OCI-LY1 (cell line): ENCODE data around the gene PTPRG.

Experiments used
- H2AFZ ChIP-seq: fragments of 200-600 bp; sonication (generic), shearing (Covaris generic); 2 replicates; pipeline ENCODE4 v1.6.0; 2014; ENCODE audit warnings: antibody characterized with exemption, mild to moderate bottlenecking, low read length
- H3F3A ChIP-seq: fragments of 200-600 bp; sonication (generic), shearing (Covaris generic); 2 replicates; pipeline ENCODE4 v1.6.0; 2014; ENCODE audit warnings: mild to moderate bottlenecking, antibody characterized with exemption, low read length, moderate library complexity; ENCODE audit not compliant: insufficient read depth
- H3K27ac ChIP-seq: fragments of 200-600 bp; sonication (generic); 2 replicates; pipeline ENCODE4 v1.5.1; 2014; ENCODE audit warnings: low read length, mixed run types, mild to moderate bottlenecking, low read depth; ENCODE audit not compliant: poor library complexity, severe bottlenecking
- H3K27me3 ChIP-seq: fragments of 200-600 bp; sonication (generic); 2 replicates; pipeline ENCODE4 v1.6.0; 2014; ENCODE audit warnings: antibody characterized with exemption, mild to moderate bottlenecking, low read length, moderate library complexity; ENCODE audit not compliant: insufficient read depth
- H3K36me3 ChIP-seq: fragments of 200-600 bp; sonication (generic); 2 replicates; pipeline ENCODE4 v1.6.1; 2014; ENCODE audit warnings: mild to moderate bottlenecking, antibody characterized with exemption, low read length, moderate library complexity, mixed read lengths; ENCODE audit not compliant: insufficient read depth
- H3K4me1 ChIP-seq: fragments of 200-600 bp; sonication (generic); 2 replicates; pipeline ENCODE4 v1.5.1; 2014; ENCODE audit warnings: mild to moderate bottlenecking, low read length, moderate library complexity; ENCODE audit not compliant: insufficient read depth, severe bottlenecking
- H3K4me2 ChIP-seq: fragments of 200-600 bp; sonication (generic), shearing (Covaris generic); 2 replicates; pipeline ENCODE4 v1.6.1; 2014; ENCODE audit warnings: low read length
- H3K4me3 ChIP-seq: fragments of 200-600 bp; sonication (generic); 2 replicates; pipeline ENCODE4 v1.5.1; 2014; ENCODE audit warnings: low read length, low read depth, mild to moderate bottlenecking, mixed read lengths; ENCODE audit not compliant: poor library complexity, severe bottlenecking
- H3K79me2 ChIP-seq: fragments of 200-600 bp; shearing (Covaris generic); 2 replicates; pipeline ENCODE4 v1.6.1; 2016; ENCODE audit warnings: mixed run types, low read length, mixed read lengths; ENCODE audit not compliant: insufficient read depth
- H3K9ac ChIP-seq: fragments of 200-600 bp; sonication (generic), shearing (Covaris generic); 2 replicates; pipeline ENCODE4 v1.6.1; 2014; ENCODE audit warnings: mild to moderate bottlenecking, low read length, mixed read lengths
- H3K9me2 ChIP-seq: fragments of 200-600 bp; sonication (generic), shearing (Covaris generic); 2 replicates; pipeline ENCODE4 v1.6.1; 2014; ENCODE audit warnings: low read depth, mild to moderate bottlenecking, low read length, mixed read lengths
- H3K9me3 ChIP-seq: fragments of 200-600 bp; shearing (Covaris generic); 2 replicates; pipeline ENCODE4 v1.6.1; 2014; ENCODE audit warnings: low read length, mixed read lengths
- H4K20me1 ChIP-seq: fragments of 200-600 bp; sonication (generic), shearing (Covaris generic); 2 replicates; pipeline ENCODE4 v1.6.0; 2016; ENCODE audit warnings: mild to moderate bottlenecking, low read length; ENCODE audit not compliant: insufficient read depth
- CTCF ChIP-seq: fragments of 200-600 bp; sonication (generic), shearing (Covaris generic); IDR thresholded peaks from 2 replicates; pipeline ENCODE4 v1.5.1; 2017; ENCODE audit warnings: mild to moderate bottlenecking, antibody characterized with exemption, low read length, moderate library complexity, mixed read lengths
- EZH2 ChIP-seq: fragments of 200-600 bp; sonication (generic), shearing (Covaris generic); IDR thresholded peaks from 2 replicates; pipeline ENCODE4 v1.8.0; 2017; ENCODE audit warnings: borderline replicate concordance, mixed run types, mild to moderate bottlenecking, antibody characterized with exemption, low read length, moderate library complexity, mixed read lengths

Gene PTPRG

GRCh38 chr3:61631108-61631769, 69.9 kb downstream of the PTPRG start:
- Histone ChIP-seq H3K4me3 (no peak overlapping the region), H3K9me3 (0 out of 2 replicates have a peak, but pooled peaks cover 3% of the 10 kb centered on the region), H3K27ac (no peak overlapping the region), H3K4me2 (peak overlapping the region; percentile 12; the same call in 1 of the 2 replicates), H3K9me2 (no peaks in the 10 kb centered on the region), H3F3A (no peaks in the 10 kb centered on the region), H3K27me3 (no peaks in the 10 kb centered on the region), H3K79me2 (no peaks in the 10 kb centered on the region), H2AFZ (no peak overlapping the region), H3K4me1 (peaks cover 11% of the 10 kb centered on the region), H4K20me1 (no peaks in the 10 kb centered on the region), H3K9ac (no peak overlapping the region), H3K36me3 (no peaks in the 10 kb centered on the region)
- TF ChIP-seq CTCF: peak; percentile 14; the same call in 1 of the 2 replicates
- TF ChIP-seq EZH2: no peak

GRCh38 chr3:61632568-61633175, 71.3 kb downstream of the PTPRG start:
- TF ChIP-seq EZH2 (no peak), CTCF (no peak)
- H3K36me3 ChIP-seq: no peaks in the 10 kb centered on the region
- H3F3A ChIP-seq: no peaks in the 10 kb centered on the region
- peaks cover 21% of the 10 kb centered on the region for H3K4me1 ChIP-seq
- no peaks in the 10 kb centered on the region for H3K27me3 ChIP-seq
- no peak overlapping the region for H3K9ac ChIP-seq
- no peaks in the 10 kb centered on the region for H3K9me2 ChIP-seq
- H3K4me2 ChIP-seq: no peak overlapping the region
- no peak overlapping the region for H3K4me3 ChIP-seq
- H3K79me2 ChIP-seq: no peaks in the 10 kb centered on the region
- H3K9me3 ChIP-seq: 0 out of 2 replicates have a peak, but pooled peaks cover 3% of the 10 kb centered on the region
- H4K20me1 ChIP-seq: no peaks in the 10 kb centered on the region
- no peak overlapping the region for H3K27ac ChIP-seq
- no peak overlapping the region for H2AFZ ChIP-seq

GRCh38 chr3:61634678-61635077, 73.3 kb downstream of the PTPRG start:
- H3K4me2 ChIP-seq: no peak overlapping the region
- no peak overlapping the region for H3K4me3 ChIP-seq
- 0 out of 2 replicates have a peak, but pooled peaks cover 3% of the 10 kb centered on the region for H3K9me3 ChIP-seq
- no peaks in the 10 kb centered on the region for H4K20me1 ChIP-seq
- H3K4me1 ChIP-seq: peaks cover 27% of the 10 kb centered on the region
- no peaks in the 10 kb centered on the region for H3K79me2 ChIP-seq
- no peak overlapping the region for H3K9ac ChIP-seq
- no peaks in the 10 kb centered on the region for H3F3A ChIP-seq
- H3K27me3 ChIP-seq: no peaks in the 10 kb centered on the region
- no peaks in the 10 kb centered on the region for H3K36me3 ChIP-seq
- no peak overlapping the region for H3K27ac ChIP-seq
- TF ChIP-seq EZH2 (no peak), CTCF (no peak)
- no peaks in the 10 kb centered on the region for H3K9me2 ChIP-seq
- no peak overlapping the region for H2AFZ ChIP-seq
